Glomerular visceral epithelial cell (primary cell): ENCODE measurements around the gene ZNF579.

Experiments used
- DNase-seq: peaks from one replicate; pipeline ENCODE4 v3.0.0-alpha.2; 2016; ENCODE audit errors: extremely low spot score

The ZNF579 gene, protein sequence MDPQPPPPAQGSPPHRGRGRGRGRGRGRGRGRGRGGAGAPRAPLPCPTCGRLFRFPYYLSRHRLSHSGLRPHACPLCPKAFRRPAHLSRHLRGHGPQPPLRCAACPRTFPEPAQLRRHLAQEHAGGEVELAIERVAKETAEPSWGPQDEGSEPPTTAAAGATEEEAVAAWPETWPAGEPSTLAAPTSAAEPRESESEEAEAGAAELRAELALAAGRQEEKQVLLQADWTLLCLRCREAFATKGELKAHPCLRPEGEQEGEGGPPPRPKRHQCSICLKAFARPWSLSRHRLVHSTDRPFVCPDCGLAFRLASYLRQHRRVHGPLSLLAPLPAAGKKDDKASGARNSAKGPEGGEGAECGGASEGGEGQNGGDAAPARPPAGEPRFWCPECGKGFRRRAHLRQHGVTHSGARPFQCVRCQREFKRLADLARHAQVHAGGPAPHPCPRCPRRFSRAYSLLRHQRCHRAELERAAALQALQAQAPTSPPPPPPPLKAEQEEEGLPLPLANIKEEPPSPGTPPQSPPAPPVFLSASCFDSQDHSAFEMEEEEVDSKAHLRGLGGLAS

DNA sequence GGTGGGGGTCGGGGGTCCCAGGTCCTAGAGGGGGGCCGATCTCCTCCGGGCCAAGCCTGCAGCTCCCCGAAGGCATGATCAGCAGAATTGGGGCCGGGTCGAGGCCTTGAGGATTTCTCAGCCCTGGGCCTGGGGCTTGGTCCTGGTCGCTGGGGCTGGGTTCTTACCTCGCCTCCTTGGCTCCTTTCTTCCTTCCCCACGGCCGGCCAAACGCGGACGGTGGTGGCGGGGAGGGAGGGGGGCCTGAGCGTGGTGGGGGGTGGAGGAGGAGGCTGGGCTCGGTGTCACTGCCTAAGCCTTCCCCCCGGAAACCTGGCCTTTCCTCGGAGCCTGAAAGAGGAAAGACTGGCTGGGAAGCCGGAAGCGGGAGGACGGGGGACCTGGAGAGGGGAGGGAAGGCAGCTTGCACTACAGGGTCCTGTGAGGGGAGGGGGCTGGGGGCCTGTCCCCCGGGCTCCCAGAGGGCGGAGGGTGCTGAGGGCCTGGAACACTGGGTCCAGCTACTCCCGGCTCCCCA is at the start of gene ZNF579:
Gene ZNF579, minus strand, starts transcription at position 221 of the 517 bp plus-strand sequence. CDS start 1,209 bp downstream, outside the sequence.
- peak; percentile 91 for DNase-seq

DNA sequence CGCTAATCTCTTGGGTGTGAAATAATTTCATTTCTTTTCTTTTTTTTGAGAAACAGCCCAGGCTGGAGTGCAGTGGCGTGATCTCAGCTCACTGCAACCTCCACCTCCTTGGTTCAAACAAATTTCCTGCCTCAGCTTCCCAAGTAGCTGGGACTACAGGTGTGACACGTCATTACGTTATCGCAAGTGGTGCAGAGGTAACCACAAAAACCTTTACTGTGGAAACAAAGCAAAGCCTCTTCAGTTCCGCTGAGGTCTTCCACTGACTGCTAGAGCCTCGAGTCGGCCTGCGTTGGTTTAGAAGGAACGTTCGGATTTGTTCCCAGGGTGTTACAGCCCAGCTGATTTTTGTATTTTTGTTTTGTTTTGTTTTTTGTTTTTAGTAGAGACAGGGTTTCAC is 45.7 kb upstream of the ZNF579 start:
- DNase-seq: no peak

DNA sequence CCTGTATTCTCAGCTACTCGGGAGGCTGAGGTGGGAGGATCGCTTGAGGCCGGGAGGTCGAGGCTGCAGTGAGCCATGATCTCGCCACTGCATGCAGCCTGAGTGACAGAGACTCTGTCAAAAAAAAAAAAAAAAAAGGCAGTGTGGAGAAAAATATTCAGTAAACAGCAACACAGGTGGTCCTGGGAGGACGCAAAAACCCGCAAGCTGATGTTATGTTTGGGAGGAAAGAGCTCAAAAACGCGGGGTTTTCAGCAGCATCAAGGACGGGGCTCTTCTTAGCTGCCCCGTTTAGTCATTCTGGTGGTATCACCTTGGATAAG is 44.3 kb upstream of the ZNF579 start:
- no peak for DNase-seq

DNA sequence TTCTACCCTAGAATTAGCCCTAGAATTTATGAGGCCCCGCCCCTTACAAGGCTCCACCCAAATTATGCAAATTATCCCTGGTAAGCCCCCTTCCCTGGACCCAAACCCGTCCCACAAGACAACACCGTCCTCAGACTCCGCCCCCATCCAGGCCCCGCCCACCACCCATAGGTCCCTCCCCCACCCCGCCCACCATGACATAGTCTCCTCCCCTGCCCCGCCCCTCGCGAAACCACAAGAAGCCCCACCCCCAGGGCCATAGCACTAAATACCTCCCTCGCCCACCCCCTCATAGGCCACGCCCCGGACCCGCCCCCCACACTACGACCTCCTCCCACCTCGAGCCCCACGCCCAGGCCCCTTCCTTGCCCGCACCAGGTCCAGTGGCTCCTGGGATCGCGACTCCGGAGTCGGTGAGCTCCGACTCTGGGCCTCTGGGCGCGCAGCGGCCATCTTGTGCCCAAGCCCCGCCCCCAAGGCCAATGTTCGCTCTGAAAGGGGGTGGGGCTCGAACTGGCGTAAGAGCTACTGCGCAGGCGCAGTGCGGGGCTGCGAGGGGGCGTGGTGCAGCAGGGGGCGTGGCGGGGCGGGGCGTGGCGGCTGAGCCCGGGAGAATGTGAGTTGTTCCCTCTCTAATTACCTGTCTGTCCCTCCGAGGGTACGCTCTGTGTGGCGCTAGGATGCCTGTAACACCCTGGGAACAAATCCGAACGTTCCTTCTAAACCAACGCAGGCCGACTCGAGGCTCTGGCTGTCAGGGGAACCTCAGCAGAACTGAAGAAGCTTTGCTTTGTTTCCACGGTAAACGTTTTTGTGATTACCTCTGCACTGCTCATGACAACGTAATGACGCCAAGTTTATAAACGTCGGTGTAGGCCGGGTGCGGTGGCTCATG is 43.7 kb upstream of the ZNF579 start, which contains the start of gene ZNF784:
Gene ZNF784, minus strand, starts transcription at position 458 of the 895 bp plus-strand sequence. Its CDS starts 5 bp downstream, at position 453.
- DNase-seq: peak; percentile 96

DNA sequence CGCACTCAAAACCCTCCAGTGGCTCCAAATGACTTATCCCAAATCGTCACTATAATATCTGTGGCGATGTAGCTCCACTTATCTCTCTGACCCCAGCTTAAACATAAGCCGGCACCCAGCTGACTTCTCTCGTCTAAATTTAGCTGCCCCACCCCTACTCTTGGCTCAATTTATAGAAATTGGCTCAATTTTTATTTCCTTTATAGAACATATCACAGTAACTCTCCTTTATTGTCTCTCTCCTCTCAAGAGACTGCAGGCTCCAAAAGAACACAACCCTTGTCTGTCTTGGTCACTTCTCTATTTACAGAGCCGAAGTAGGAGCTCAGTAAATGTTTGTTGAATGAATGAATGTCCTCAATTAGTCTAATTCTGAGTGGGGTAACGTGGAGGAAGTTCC is 42.9 kb upstream of the ZNF579 start:
- DNase-seq: no peak

DNA sequence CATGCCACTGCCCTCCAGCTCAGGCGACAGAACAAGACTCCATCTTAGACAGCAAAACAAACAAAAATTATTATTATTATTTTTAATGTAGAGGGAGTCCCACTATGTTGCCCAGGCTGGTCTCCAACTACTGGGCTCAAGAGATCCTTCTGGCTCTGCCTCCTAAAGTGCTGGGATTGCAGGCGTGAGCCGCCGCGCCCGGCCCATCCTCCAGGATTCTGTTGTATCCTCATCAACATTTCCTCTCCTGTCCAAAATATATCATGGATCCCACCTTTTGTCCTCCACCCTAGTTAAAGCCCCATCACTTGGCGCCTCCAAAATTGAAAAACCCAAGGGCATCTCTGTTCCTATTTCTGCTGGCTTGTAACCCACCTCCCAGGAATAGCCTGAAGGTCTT is 42.5 kb upstream of the ZNF579 start:
- no peak for DNase-seq

DNA sequence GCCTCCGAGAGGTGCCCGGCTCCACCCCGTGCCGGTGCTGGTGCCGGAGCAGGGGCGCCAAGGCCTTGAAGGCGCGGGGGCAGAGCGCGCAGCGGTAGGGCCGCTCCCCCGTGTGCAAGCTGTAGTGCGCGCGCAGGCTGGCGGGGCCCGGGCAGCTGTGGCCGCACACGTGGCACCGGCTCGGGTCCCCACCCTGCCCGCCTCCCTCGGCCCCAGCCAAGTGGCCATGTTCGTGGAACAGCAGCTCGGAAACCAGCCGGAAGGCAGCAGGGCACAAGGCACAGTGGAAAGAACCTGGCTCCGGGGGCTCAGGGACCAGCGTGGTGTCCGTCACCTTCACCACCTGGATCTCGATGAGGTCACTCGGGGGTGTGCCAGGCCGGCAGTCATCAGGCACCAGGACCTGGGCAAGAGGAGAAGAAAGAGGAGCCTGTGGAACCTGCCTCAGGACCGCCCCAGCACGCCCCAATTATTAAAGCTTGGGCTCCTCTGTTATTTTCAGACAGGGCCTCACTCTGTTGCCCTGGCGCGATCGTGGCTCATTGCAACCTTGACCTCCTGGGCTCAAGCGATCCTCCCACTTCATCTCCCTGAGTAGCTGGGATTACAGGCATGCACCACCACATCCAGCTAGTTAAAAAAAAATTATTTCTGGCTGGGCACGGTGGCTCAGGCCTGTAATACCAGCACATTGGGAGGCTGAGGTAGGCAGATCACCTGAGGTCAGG is 41.8 kb upstream of the ZNF579 start:
- no peak for DNase-seq

DNA sequence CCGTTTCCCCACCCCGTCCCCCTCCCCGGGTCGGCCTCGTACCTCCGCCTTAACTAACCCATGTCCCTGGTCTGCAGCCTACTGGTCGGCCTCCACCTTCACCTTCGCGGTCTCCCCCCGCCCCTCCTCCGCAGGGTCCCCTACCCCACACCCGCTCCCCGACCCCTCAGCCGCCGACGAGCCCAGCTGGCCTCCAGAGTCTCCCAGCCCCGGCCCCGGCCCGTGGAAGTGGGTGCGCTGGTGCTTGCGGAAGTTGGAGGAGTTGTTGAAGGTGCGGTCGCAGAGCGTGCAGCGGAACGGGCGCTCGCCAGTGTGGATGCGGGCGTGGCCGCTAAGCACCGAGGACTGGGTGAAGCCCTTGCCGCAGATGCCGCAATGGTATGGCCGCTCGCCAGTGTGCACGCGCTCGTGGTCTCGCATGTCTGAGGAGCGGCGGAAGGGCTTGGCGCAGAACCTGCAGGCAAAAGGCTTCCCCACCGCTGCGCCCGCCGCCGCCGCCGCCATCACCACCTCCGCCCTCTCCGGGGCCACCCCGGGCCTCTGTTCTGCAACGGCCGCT is 41.1 kb upstream of the ZNF579 start:
- DNase-seq: no peak

DNA sequence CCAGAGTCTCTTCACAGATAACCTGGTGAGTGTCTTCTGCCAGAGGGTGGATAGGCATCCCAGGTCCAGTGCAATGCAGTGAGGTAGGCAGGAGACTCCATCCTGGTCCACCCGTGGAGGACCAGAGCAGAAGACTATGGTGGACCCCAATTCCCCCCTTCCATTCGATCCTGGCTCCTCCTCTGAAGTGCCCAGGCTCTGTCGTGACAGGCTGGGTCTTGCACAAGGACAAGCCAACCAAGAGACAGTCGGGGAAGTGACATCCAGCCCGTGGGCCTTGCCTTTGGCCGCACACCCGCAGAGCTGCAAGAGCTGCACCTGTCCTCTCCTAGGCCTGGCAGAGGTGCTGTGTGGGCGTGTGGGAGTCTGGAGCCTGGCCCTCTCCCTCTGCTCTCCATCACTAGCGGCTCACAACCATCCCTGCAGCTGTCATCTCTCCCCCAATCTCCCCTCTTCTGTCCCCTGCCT is 40.6 kb upstream of the ZNF579 start:
- no peak for DNase-seq

DNA sequence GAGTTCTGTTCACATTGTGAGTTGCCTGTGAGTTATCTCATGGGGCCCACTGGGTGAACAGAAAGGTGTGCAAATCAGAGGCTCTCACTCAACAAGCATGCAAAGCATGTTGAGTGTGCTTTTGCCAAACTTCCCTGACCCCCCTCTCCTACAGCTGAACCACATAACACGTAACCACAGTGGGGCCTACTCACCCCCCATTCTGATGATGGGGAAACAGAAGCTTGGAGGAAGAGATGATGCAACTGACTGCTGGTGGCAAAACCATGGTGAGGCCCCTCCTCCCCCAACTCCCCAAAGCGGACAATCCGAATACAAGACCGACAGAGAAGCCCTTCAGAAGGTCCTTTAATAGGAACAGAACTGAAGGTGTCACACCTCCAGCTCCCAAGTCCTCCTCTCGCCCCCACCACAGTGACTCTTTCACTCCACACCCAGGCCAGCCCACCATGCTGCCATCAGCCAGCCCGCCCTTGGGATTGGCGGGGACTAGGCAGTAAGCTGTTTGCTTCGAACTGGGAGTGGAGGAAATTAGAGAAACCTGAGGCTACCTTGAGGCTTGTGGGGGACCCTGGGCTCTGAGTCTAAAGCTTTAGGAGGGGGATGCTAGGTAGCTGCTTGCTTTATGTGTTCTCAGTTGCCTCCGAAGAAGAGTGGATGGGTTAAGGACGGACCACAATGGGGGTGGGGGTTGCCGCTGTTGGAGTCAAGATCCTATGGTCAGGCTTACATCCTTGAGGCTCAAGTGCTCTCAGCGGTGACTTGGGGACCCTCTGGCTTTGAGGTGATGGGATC is 40.0 kb upstream of the ZNF579 start:
- DNase-seq: no peak

DNA sequence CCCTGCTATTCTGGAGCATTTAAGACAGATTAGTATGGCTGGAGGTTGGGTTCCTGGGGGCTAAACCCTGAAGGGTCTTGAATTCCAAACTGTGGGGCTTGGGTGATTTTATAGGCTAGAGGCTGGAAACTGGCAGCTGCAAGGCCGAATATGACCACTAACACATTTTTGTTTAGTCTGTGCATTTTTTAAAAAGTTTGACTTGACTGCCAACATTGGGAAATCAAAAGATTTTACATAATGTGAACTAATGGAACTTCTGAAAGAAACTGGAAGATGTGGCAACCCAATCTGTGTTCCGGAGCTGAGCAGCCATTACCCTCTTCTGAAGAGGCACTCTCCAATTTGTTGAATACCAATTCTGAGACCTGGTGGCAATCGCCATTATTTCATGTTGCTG is 38.6 kb upstream of the ZNF579 start:
- no peak for DNase-seq

DNA sequence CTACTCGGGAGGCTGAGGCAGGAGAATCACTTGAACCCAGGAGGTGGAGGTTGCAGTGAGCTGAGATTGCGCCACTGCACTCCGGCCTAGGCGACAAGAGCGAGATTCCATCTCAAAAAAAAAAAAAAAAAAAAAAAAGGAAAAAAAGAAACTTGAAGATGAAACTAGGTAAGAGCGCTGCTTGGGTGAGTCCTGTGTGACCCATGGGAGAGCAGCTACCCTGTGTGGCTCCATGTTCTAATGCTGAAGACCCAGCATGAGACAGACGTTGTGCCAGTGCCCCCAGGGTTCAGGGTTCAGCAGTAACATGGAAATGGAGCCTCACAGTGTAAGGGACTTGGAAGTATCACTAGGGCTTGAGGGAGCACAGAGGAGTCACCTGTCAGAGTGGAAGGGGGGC is 37.8 kb upstream of the ZNF579 start:
- no peak for DNase-seq

DNA sequence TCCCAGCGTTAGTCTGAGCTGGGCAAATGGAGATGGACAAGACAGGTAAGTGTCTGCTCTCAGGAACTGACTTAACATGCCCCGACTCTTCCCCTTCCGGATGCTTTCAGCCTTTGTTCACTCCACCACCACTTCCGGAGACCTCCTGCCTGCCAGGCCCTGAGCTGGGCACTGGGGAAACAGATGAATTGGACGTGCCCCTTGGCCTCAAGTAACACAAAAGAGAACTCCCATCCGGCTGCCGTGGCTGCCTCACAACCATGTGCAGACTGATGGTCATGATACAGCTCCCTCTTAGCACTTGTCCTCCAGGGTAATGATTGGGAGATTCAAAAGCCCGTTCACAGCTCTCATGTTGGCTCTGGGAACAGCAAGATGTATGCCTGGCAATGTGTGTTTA is 36.8 kb upstream of the ZNF579 start:
- no peak for DNase-seq

DNA sequence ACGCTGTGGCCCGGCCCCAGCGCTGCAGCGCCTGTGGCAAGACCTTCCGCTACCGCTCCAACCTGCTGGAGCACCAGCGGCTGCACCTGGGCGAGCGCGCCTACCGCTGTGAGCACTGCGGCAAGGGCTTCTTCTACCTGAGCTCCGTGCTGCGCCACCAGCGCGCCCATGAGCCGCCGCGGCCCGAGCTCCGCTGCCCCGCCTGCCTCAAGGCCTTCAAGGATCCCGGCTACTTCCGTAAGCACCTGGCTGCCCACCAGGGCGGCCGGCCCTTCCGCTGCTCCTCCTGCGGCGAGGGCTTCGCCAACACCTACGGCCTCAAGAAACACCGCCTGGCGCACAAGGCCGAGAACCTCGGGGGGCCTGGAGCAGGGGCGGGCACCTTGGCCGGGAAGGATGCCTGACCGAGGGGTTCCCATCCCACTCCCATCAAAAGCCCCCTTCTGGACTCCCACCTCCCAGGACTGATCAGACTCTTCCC is 35.8 kb upstream of the ZNF579 start:
- no peak for DNase-seq

DNA sequence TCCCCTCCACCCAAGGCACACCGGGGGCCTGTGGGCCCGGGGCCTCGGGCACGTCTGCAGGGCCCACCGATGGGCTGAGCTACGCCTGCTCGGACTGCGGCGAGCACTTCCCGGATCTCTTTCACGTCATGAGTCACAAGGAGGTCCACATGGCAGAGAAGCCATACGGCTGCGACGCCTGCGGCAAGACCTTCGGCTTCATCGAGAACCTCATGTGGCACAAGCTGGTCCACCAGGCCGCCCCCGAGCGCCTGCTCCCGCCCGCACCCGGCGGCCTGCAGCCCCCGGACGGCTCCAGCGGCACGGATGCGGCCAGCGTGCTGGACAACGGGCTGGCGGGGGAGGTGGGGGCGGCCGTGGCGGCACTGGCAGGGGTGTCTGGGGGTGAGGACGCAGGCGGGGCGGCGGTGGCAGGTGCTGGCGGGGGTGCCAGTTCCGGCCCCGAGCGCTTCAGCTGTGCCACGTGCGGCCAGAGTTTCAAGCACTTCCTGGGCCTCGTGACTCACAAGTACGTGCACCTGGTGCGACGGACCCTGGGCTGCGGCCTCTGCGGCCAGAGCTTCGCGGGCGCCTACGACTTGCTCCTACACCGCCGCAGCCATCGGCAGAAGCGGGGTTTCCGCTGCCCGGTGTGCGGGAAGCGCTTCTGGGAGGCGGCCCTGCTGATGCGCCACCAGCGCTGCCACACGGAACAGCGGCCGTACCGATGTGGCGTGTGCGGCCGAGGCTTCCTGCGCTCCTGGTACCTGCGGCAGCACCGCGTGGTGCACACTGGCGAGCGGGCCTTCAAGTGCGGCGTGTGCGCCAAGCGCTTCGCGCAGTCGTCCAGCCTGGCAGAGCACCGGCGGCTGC is 35.1 kb upstream of the ZNF579 start:
- DNase-seq: no peak

DNA sequence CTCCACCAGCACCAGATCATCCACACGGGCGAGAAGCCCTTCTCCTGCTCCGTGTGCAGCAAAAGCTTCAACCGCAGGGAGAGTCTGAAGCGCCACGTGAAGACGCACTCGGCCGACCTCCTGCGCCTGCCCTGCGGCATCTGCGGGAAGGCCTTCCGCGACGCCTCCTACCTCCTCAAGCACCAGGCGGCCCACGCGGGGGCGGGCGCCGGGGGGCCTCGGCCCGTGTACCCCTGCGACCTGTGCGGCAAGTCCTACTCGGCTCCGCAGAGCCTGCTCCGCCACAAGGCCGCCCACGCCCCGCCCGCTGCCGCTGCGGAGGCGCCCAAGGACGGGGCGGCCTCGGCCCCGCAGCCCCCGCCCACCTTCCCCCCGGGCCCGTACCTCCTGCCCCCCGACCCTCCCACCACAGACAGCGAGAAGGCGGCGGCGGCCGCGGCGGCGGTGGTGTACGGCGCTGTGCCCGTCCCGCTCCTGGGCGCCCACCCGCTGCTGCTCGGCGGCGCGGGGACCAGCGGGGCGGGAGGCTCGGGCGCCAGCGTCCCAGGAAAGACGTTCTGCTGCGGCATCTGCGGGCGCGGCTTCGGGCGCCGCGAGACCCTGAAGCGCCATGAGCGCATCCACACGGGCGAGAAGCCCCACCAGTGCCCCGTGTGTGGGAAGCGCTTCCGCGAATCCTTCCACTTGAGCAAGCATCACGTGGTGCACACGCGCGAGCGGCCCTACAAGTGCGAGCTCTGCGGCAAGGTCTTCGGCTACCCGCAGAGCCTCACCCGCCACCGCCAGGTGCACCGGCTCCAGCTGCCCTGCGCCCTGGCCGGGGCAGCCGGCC is 34.3 kb upstream of the ZNF579 start:
- no peak for DNase-seq

DNA sequence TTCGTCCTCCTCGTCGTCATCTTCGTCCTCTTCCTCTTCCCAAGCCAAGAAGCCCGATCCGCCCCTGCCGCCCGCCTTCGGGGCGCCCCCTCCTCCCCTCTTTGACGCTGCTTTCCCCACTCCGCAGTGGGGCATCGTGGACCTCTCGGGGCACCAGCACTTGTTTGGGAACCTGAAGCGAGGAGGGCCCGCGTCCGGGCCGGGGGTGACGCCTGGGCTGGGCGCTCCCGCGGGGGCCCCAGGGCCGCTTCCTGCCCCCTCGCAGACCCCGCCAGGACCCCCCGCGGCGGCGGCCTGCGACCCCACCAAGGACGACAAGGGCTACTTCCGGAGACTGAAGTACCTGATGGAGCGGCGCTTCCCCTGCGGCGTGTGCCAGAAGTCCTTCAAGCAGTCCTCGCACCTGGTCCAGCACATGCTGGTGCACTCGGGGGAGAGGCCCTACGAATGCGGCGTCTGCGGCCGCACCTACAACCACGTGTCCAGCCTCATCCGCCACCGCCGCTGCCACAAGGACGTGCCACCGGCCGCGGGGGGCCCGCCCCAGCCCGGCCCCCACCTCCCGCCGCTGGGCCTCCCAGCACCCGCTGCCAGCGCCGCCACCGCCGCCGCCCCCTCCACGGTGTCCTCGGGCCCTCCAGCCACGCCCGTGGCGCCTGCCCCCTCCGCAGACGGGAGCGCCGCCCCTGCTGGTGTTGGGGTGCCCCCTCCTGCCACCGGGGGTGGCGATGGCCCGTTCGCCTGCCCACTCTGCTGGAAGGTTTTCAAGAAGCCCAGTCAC is 33.5 kb upstream of the ZNF579 start:
- DNase-seq: no peak

DNA sequence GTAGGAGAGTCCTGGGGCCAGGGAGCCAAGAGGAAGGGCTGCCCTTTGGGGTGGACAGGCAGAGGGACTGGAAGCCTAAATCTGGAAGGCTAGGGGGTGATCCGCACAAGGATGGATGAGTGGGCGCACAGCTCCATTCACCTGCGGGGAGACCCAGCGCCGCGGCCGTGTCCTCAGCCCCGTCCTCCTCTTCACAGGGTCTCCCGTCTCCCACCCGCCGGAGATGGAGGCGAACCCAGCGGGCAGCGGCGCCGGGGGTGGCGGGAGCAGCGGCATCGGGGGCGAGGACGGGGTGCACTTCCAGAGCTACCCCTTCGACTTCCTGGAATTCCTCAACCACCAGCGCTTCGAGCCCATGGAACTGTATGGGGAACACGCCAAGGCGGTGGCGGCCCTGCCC is 32.7 kb upstream of the ZNF579 start:
- no peak for DNase-seq
